ENCODE results near the gene HYKK.

- no peak for TF ChIP-seq CTCF (IDR thresholded peaks at IDR 0.05; ENCODE audit: low read depth, low read length, poor library complexity, severe bottlenecking)
- TF ChIP-seq EZH2phosphoT487 (IDR thresholded peaks at IDR 0.05; ENCODE audit: borderline replicate concordance, low read length) = no peak
Observed at GRCh38 chr15:78570710-78571109, 63.3 kb downstream of the HYKK start.
